Activated CD4-positive, alpha-beta T cell treated with anti-CD3 and anti-CD28 coated beads, Interleukin-2, amount 50 U/mL, for 16 hours (primary cell): ENCODE measurements around the gene VSIG8.

ENCODE experiments used
- DNase-seq: peaks from one replicate; pipeline ENCODE4 v3.0.0-alpha.2; 2020

VSIG8 gene

DNA sequence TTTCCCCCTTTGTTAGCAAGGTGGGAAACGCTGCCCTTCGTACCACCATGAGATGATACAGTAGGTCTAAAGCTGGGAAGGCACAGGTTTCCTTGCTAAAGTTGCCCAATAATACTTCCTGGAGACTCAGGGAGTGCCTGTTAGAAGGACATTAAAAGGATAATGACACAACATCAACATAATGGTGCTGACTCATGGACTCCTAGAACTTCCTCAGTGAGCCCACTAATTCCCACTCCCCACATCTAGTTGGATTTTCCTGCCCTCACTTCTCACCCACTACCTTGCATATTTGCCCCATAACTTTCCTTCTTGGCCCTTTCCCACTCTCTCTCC, 20.0 kb upstream of the VSIG8 start:
- no peak for DNase-seq

DNA sequence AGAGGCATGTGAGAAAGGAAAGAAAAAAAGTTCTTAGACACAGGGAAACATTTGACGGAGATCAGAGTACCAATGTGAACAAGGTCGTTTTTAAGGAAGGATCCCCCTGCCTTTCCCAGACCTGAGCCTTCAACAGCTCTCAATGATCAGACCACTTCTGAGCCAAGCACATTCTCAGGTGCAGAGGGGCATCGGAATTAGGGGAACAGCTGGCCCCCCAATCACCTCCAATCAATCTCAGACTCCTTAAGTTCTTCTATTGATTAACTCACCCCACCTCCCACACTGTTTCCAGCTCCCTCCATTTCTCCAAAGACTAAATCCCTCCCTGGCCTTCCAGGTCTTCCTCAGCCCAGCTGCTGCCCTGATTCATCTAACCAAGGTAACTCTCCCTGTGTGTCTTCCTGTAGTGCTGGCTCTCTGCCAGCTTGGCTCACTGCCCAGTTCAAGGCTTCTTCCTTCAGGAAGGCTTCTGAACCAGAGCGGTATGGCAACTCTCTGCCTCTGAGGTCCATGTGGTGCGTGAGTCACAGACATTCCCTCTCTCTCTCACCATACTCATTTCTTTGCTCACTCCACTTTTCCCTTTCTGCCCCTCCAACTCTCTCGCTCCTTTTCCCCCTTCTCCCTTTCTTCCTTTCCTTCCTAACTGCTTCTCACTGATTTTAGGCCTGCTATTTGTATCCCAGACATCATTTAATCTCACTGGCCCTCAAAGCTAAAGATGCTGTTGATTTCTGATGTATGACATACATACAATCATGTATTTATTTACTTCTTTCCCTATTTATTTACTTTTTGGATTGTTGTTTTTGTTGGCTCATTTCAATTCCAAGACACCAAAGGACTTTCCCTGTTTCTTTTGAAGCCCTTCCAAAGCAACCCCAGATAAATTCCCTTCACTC, 19.4 kb upstream of the VSIG8 start:
- DNase-seq = no peak

DNA sequence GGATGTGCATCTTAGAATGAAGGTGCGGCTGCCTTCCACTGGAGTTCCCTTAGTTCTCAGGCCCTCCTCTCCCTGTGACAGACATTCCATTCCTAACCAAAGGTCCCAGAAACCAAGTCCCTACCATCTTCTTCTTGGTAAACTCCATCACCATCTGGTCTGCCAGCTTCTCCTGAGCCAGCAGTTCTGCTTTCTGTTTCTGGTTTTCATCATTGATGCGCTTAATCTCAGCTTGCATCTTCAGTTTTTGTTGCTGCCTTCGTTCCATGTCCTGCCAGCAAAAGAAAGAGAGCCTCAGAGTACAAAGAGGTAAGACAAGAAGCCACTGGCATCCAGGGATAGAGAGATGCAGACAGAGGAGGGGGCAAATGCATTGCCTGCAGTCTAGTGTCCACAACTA, 18.0 kb upstream of the VSIG8 start:
- no peak for DNase-seq

DNA sequence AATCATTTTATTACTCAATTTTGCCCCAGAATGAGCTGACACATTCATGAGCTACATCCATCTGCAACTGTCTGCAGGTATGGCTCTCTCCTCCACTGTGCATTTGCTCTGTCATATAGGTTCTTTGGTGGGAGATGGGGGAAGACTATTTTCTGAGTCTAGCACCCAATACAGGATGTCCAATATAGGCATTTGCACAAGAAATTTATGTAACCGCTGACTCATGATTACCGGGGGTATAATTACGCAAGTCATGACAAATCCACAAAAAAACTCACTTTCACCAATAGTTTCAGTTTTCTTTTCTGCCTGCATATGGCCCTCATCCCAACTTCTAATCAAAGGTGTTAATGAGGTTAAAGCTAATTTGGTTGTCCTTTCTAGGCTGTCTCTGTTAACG, 17.5 kb upstream of the VSIG8 start:
- peak; percentile 23 for DNase-seq

DNA sequence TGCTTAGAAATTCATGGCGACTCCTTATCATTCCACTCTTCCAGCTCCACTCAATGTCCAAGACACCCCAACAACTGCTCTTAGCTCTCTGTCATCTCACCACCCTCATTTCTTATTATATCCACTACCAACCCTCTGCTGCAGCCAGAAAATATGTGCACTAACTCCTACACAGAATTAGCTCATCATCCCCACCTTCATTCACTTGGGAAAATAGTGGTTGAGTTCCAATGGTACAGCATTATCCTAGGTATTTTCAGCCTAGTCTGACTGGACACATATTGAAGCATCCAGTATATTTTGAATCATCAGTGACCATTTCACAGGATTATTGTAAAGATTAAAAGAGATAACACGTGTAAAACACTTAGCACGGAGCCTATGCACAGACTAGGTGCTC, 16.7 kb upstream of the VSIG8 start:
- no peak for DNase-seq

DNA sequence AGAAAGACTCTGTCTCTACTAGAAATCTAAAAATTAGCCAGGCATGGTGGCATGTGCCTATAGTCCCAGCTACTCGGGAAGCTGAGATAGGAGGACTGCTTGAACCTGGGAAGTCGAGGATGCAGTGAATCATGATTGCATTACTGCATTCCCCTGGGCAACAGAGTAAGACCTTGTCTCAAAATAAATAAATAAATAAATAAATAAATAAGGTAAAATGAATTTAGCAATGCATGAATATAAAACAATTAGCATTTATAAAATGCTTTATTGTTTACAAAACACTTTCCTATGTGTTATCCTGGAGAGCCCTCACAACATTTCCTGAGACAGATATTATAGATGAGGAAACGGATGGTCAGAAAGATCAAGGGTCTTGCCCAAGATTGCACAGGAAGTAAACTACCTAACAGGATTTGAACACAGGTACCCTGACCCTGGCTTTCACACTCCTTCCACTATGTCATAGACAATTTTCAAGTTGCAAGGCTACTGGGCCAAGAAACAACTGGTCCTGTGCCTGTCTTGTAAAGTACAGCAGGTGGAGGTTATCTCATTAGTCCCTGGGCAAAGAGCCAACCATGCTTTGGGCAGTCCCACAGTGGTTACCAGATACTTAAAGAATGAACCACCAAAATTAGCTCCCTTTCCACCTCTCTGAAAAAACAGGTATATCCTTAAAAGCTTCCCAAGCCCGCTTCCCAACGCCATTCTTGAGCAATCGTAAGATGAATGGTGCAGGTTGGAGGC, 15.4 kb upstream of the VSIG8 start:
- DNase-seq = no peak

DNA sequence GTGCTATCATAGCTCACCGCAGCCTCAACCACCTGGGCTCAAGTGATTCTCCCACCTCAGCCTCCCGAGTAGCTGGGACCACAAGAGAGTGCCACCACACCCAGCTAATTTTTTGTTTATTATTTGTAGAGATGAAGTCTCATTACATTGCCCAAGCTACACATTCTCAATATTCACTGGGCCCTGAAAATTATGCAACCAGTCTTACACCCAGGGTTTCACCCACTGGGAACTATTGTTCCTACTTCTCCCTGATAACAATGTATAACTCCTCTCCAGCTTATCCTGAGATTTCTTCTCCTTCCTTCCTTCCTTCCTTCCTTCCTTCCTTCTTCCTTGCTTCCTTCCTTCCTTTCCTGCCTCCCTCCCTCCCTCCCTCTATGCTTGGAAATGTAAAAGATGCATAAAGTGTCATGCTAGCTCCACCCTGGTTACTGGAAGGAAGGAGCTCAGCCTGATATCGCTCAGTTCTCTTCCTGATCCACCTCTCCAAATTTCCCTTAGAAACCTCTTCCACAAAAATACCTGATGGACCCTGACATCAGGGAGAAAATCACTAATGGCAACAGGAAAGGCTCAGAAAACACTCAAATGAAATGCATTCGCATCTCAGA, 11.2 kb upstream of the VSIG8 start:
- DNase-seq = no peak

DNA sequence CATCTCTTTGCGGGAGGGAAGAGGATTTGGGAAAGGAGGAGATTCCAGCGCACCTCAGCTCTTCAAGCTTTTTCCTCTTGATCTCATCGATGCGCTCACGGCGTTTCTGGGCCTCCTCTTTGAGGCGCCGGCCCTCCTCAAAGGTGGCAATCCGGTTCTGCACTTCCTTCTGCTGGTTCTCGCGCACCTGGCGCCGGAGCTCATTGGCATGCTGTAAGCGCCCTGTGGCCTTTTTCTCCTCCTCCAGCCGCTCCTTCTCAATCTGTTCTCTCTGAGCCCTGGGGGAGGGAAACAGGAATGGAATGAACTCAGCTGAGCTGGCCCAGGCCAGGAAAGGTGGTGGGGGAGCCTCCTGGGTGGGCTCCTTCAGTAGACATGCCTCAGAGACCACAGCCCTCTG, 10.4 kb upstream of the VSIG8 start:
- DNase-seq = no peak

DNA sequence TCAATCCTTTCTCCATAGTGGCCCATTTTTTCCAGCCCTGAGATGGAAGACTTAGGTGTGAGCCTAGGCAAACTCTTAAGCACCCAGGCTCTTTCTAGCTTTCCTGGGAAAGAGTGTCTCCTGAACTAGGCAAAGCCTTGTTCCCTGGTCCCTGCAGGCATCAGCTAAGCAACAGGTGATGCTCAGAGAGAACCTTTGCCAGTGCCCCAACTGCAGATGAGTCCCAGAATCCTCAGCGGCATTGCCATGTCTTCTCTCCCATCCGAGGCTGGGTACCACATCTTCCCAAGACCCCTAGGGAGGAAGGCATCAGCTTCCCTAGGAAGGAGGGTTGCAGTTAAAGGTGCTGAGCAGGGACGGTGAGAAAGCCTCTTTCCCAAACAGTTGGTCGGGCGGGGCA, 8.2 kb upstream of the VSIG8 start:
- DNase-seq = no peak

DNA sequence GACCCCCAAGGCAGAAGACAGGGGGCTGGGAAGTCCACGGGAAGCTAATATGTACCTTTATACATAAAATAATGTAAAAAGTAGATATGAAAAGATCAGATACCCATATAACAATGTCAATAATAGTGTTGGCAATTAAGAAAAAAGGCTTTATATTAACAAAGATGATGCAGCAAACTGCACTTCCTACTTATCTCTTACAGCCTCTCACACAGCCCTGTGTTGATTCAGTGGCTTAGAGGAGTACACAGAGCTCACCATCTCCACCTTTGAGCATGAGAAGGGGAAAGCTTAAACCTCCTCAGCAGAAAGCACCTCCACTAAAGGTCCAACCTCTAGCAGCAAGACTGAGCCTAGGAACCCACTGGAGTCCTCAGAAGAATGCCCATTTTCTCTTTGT, 7.2 kb upstream of the VSIG8 start:
- no peak for DNase-seq

DNA sequence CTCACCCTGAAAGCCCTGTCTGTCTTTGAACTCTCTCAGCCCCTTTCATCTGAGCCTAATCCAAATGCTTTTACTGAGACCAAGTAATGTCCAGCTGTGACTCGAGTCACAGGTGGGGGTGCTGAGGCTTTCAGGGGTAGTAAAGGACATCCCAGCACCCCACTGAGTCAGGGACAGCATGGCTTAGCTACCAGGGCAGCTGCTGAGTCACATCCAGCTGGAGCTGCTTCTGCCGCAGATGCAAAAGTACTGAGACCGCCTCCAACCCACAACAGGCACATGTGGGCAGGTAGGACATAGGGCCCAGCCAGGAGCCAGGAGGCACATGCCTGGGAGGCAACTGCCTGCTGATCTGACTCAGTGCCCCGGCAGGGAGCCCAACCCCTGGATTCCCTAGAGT, 6.7 kb upstream of the VSIG8 start:
- peak; percentile 24 for DNase-seq

DNA sequence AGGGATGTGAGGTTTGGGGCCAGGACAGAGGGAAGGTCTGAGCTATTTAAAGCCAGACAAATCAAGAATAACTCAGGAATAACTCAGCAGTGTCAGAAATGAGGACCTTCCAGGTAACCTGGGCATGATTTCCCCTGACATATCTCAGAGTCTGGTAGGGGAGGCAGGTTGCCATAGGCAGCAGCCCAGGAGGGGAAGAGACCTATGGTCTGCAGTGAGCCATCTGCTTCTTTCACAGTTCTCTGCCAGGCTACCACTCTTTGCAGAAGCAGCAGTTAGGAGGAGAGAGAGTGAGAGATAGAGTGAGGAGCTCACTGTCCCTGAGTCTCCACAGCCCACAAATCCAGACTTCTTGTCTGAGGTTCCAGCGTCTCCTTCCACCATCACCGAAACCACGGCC, 6.3 kb upstream of the VSIG8 start:
- no peak for DNase-seq

DNA sequence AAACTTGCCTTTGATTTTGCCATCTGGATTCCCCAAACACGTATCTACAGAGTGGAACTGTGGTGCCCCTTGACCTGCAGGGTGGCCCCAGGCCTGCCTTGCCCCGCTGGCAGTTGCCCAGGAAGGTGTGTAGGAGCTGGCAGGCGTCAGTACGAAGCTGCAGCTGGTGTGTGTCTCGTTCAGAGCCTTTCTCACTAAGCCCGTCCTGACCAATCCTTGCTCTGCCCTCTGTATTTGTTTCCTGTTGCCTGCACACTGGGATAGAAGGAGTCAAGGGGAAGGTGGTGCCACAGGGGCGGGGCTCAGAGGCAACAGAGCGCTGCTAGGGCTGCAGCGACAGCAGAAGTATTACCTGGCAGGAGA, 5.2 kb upstream of the VSIG8 start:
- no peak for DNase-seq

DNA sequence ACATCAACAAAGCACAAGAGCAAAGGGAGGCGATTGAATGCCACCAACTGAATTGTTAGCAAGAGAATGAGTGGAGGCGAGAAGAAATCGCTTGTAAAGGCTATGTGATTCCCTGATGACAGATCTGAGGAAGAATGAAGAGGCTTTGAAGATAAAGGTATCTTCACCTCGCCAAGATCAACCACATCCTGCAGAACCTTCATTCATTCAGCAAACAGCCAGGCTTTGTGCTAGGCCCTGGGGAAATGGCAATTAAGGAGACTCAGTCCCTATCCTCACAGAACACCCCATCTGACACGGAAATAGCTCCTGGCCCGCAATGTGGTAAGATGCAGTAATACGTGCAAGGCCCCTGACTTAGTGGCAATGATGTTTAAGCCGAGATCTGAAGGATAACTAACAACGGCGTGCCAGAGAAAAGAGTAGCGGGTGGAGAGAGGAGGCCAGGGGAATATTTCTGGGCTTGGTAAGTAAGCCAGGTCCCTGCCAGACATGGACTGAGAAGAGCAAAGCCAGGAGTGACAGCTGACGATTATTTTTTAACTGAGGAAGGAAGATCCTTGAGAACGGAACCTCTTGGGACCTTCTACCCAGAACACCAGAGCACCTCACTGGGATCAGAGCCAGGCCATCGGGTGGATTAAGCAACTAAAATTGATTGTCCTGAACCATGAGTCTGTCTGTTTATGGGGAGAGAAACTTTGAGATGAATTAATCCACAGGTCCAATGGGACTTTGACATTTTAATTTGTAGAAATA, 4.6 kb upstream of the VSIG8 start:
- DNase-seq = no peak

DNA sequence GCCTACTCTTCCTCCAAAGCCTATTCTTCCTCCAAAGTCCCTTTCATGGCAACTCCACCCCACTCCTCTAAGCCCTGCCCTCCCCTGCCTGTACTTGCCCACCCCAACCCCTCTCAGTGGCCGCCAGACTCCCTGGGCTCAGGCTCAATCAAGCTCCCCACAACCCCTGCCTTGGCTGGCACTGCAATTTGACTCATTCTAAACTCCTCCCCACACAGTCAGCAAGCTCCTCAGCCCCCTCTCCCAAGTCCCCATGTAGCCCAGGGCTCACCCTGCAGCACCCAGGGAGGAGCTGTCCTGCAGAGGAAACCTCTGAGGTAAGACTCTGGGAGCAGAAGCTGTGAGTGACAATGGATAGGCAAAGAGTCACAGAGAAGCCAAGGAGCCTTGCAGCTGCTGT, 3.6 kb upstream of the VSIG8 start:
- DNase-seq = no peak

DNA sequence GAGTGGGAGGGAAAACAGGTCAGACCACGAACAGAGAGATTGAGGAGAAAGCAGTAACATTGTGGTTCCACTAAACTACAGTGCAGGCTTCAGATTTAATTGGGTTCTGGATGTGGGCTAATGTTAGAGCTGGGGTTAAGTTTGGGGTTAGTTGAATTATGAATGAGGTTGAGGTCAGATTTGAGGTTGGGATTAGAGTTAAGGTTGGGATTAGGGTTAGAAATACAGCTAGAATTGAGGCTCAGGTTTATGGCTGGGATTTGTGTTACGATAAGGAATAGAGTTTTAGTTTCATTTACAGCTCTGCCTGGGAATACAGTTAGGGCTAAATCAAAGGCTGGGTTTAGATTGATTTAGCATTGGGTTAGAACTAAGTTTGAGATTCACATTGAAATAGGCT, 1.8 kb upstream of the VSIG8 start:
- DNase-seq = no peak

DNA sequence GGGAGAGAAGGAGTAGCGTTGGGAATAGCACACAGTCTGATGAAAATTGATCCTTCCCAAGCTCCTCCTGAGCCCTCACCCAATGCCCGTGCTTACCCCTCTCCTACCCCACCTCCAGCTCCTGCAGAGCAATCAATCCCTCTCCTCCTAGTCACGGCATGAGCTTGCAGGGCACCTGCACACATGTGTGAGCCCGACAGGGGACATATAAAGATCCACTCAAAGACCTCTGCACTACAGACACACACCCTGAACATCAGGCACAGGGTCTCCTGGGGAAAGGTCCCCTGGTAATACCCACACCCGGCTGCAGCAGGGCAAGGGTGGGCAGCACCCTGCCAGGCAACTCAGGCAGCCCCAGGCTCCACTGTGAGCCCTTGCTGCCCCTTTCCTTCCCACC, 426 bp downstream of the VSIG8 start:
- DNase-seq = no peak

DNA sequence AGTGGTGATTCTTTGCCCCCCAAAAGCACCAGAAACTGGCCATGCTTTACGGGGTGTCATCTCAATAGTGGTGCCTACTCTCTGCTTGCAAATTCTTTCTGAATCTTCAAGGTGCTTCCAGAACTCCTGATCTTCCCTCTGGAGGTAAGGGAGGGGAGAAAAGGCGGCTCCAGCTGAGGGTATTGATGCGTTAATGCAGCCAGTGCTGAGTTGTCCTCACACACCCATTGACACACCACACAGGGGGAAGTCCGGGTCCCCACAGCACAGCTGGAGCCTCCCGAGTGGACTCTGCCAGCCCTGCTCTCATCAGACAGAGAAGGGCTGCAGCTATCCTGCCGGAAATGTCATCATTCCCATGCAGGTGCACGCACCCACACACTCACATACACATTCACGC, 1.2 kb downstream of the VSIG8 start:
- no peak for DNase-seq

DNA sequence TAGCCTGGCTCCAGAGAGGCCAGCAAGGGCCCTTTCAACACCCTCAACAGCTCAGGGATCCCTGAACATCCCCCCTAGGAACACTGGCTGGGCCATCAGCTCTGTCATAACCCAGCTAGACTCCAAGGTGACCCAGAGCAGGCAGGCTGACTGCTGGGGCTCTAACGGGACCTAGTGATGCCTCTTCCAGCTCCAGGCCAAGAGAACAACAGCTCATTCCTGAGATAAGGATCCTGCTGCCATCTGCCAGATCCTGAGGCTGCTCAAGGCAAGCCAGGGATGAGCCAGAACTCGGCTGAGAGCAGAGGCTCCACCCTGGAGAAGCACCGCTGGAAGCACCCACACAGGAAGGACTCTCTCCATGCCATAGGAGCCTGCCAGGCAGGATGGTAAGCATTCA, 2.0 kb downstream of the VSIG8 start:
- no peak for DNase-seq

DNA sequence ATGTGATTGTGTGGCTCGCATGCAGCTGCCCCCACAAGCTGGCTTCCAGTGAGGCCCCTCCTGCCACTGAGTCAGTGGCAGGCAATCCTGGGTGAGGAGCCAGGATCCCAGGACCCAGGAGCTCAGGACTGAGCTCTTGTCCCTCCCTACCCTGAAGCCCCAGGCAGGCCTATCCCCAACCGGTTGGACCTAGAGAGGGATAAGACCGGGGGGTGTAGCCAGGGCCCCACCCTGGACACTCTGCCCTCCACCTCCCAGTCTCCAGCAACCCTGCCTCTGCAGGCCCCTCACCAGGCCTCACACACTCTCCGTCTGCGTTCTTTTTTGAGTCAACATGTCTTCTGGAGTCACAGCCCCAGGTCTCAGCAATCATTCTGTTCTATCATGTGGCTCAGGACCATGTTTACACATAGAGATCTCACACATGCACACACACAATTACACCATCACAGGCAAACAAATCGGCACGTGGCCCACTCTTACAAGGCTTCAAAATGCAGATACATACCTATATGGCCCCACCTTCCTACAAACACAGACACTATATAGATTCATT, 2.6 kb downstream of the VSIG8 start:
- no peak for DNase-seq

DNA sequence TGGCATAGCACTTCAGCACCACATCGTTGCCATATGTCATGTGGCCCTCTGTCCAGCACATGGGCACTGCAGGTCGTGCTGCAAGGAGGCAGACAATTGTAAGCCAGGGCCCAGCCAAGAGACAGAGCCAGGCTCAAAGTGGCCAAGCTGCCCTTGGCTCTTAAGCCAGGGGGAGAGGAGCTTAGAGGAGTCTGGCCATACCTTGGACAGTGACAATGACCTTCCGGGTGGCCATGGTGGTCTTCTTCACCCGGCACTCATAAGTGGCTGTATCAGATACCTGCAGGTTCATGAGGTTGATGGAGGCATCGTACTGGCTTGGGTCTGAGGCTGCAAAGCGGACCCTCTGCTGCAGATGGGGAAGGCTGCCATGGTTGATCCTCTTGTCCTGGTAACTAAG, 4.6 kb downstream of the VSIG8 start:
- DNase-seq = no peak

DNA sequence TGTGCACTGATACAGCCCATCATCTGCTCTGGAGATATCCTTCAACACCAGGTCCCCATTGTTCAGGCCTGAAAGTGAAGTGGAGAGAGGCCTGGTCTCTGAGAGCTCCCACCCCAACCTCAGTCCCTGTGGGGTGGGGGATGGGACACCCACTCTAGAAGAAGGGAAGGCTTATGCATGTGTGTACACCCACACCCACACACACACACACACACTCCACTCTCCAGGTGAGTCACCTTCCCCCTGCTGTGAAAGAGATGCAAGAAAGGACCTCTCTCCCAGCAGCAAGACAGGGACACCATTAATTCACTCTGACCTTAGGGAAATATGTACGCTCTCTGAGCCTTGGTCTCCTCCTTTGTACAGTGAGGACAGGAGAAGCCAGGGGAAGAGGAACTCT, 5.9 kb downstream of the VSIG8 start:
- DNase-seq = no peak

DNA sequence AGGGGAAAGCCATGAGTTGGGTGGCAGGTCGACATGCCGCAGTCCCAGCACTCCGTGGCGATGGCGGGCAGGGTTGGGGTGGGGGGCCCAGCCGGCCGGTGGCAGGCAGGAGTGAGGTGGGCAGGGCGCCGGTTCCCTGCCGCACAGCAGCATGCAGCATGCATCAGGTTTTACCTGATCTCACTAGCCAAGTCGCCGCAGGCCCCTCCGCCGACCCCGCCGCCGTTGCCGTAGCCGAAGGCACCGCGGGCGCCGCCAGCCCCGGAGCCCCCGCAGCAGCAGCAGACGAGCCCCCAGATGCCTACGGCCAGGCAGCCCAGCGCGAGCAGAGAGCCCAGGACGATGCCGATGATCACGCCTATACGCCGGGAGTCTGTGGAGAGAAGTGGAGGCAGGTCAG, 6.7 kb downstream of the VSIG8 start:
- no peak for DNase-seq
